GM12878 (cell line): ENCODE results near the gene LTBP4. TPM values are rescaled to one million over a fixed set of nuclear protein-coding genes. Genes with fewer than 3 reads are reported as not detected.

Source experiments
- BMI1 ChIP-seq: fragments of 450-650 bp; IDR thresholded peaks from 2 replicates; pipeline ENCODE4 v1.6.1; 2016; ENCODE audit warnings: mild to moderate bottlenecking, moderate library complexity, borderline replicate concordance
- CUX1 ChIP-seq: IDR thresholded peaks from 2 replicates; pipeline ENCODE4 v1.6.1; 2012; ENCODE audit warnings: improper control_type of control experiment, low read depth, low read length; ENCODE audit not compliant: insufficient replicate concordance
- E4F1 ChIP-seq: fragments of 450-650 bp; IDR thresholded peaks from 2 replicates; pipeline ENCODE4 v1.6.1; 2018; ENCODE audit warnings: borderline replicate concordance, mild to moderate bottlenecking; ENCODE audit not compliant: partially characterized antibody
- EZH2 ChIP-seq: IDR thresholded peaks from 2 replicates; pipeline ENCODE4 v1.6.1; 2012; ENCODE audit warnings: low read depth, mild to moderate bottlenecking, control low read depth, inconsistent platforms, low read length, borderline replicate concordance; ENCODE audit not compliant: control insufficient read depth
- SIN3A ChIP-seq: IDR thresholded peaks from 2 replicates; pipeline ENCODE4 v1.6.1; 2012; ENCODE audit warnings: low read depth, low read length, improper control_type of control experiment
- SPI1 ChIP-seq: IDR thresholded peaks from 2 replicates; pipeline ENCODE4 v1.6.1; 2011; ENCODE audit warnings: low read depth, mild to moderate bottlenecking, low read length, moderate library complexity, borderline replicate concordance; ENCODE audit not compliant: insufficient read depth
- STAT1 ChIP-seq: fragments of 450-650 bp; conservative IDR thresholded peaks from 2 replicates; pipeline ENCODE4 v1.6.1; 2014; ENCODE audit warnings: antibody characterized with exemption, mild to moderate bottlenecking
- TCF7 ChIP-seq: IDR thresholded peaks from 2 replicates; pipeline ENCODE4 v1.6.1; 2014; ENCODE audit warnings: antibody characterized with exemption, borderline replicate concordance
- polyA plus RNA-seq, 11 experiments: library from polyadenylated mRNA; depleted of rRNA in 4 of 11; unstranded in 6 of 11; stranded (reverse) in 5 of 11; fragments of >200 nt; fragmentation: Nextera tagmentation in 4 of 11; fragmentation: Illumina TruSeq in 1 of 11; extraction: Ambion mirVana in 4 of 11; extraction: Trizol in 1 of 11; gene quantifications; 1 replicate in 1 of 11; 2 replicates in 10 of 11; pipeline versions ENCODE4 v1.2.1 to v1.2.3, GENCODE V29; 2011 to 2016; ENCODE audit warnings: inconsistent platforms in 2 of 11, missing spikeins in 2 of 11, low read depth in 1 of 11
- total RNA-seq, 4 experiments: library from RNA; depleted of rRNA in 3 of 4; stranded (reverse); fragments of >200 nt in 3 of 4; fragmentation: Illumina TruSeq in 1 of 4; extraction: Trizol in 1 of 4; gene quantifications; 2 replicates each; pipeline versions ENCODE4 v1.2.1 to v1.2.3, GENCODE V29; 2013 to 2021

The LTBP4 gene
- total and polyA plus RNA-seq, 10 of the 15 experiments (the other 5 are each of a cell fraction or from before 2014, with no cell fraction given) = 0.09 to 34.6 (median 8.5) TPM; not detected in 1

- TF ChIP-seq TCF7 = no peak
- no peak for TF ChIP-seq EZH2
- no peak for TF ChIP-seq CUX1
- TF ChIP-seq STAT1 = no peak
- TF ChIP-seq E4F1 = no peak
- TF ChIP-seq SPI1 = no peak
- no peak for TF ChIP-seq BMI1
- no peak for TF ChIP-seq SIN3A
These were observed 18.4 kb downstream of the LTBP4 start (continued) for GRCh38 chr19:40619333-40620160.
